ENCODE data around the gene PLCG1. TPM values are rescaled to one million over a fixed set of nuclear protein-coding genes. Genes with fewer than 3 reads are reported as not detected.

PLCG1 gene
- total RNA-seq, 1 donor from 2014 or later: 66.6 TPM

DNA sequence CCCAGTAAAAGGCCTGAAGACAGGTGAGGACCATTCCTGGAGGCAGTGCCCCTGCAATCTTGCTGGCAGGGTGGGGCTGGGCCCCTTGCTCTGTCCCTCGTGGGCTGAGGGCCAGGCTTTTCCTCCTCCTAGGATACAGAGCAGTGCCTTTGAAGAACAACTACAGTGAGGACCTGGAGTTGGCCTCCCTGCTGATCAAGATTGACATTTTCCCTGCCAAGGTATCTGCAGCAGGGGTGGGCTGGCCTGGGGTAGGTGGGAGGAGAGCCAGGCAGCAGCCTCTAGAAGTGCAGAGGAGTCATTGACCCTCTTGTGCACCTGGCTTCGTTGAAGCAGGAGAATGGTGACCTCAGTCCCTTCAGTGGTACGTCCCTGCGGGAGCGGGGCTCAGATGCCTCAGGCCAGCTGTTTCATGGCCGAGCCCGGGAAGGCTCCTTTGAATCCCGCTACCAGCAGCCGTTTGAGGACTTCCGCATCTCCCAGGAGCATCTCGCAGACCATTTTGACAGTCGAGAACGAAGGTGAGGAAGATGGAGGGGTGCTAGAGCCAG lies 36.5 kb downstream of the PLCG1 start:
- DNase-seq (ENCODE audit: low spot score): peak; percentile 61
- intact Hi-C loops (cut with DNase I): loop anchor here (1.0 to 5.0 kb wide), 6 partner anchors 37 to 238 kb away; partner anchors contain the start of genes LPIN3, PLCG1 and ZHX3

DNA sequence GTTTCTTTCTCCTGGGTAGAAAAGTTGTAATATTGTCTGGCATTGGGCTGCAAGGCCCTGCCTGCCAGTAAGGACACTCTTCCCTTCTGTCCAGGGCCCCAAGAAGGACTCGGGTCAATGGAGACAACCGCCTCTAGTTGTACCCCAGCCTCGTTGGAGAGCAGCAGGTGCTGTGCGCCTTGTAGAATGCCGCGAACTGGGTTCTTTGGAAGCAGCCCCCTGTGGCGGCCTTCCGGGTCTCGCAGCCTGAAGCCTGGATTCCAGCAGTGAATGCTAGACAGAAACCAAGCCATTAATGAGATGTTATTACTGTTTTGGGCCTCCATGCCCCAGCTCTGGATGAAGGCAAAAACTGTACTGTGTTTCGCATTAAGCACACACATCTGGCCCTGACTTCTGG lies 37.0 kb downstream of the PLCG1 start:
- intact Hi-C loops (cut with DNase I): loop anchor here (5.0 kb wide), 4 partner anchors 37 to 238 kb away; partner anchors contain the start of genes PLCG1 and ZHX3
- DNase-seq (ENCODE audit: low spot score): peak; percentile 60

DNA sequence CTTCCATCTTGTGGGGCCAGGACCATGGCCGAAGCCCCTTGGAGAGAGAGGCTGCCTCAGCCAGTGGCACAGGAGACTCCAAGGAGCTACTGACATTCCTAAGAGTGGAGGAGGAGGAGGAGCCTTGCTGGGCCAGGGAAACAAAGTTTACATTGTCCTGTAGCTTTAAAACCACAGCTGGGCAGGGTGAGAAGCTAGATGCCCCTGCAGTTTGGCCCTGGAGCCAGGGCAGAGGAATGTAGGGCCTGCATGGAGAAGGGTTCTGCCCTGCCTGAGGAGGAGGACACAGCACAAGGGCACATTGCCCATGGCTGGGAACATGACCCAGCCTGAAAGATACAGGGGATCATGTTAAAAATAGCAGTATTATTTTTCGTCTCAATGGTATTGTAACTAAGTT lies 37.4 kb downstream of the PLCG1 start:
- DNase-seq (ENCODE audit: low spot score): peak; percentile 76
- intact Hi-C loops (cut with DNase I): loop anchor here (5.0 kb wide), 4 partner anchors 37 to 238 kb away; partner anchors contain the start of genes PLCG1 and ZHX3

DNA sequence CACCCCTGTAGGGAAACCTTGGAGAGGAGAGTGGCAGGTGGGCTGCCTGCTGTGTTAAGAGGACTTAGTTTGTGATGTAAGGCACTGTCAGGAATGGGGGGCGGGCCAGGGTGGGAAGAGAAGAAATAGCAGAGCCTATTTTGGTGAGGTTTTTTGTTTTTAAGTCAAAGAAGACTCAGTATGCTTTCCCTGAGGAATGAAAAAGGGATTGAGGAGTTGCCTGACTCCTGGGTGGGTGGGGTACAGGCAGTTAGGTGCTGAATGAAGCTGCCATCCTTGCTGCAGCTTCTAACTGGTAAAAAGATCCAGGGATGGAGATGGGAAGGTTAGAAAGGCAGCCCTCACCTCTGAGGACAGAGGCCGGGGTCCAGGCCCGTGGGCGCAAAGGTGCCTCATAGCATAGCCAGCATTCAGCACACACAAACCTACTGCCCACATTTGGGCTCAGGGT lies 37.9 kb downstream of the PLCG1 start:
- DNase-seq (ENCODE audit: low spot score): peak; percentile 61
- intact Hi-C loops (cut with DNase I): no loop called here

DNA sequence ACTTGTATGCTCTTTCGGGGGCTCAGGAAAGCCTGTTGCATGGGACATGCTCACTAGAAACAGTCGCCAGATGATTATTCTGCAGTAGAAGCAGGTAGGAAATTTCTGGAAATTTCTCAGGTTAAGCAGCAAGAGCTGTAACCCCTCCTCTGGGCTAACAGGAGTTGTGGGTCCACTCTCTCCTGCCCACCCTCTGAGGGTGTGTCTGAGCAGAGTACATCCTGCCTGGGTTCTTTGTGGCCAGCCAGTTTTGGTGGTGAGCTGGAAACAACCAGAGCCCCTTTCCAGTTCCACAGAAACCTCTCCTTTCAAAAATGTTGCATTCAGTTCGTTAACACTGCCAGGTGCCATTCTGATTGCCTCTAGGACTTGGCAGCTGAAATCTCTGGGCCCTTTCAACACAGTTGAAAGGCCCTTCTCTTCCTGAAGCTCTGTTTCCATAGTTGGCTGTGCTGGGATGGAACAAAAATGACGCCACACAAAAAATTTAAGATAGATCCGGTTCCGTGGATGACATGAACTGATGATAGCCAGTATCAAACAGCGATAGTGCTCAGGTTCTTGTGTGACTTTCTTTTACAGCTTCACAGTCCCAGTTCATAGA lies 38.5 kb downstream of the PLCG1 start:
- intact Hi-C loops (cut with DNase I): no loop called here
- DNase-seq (ENCODE audit: low spot score): peak; percentile 66

DNA sequence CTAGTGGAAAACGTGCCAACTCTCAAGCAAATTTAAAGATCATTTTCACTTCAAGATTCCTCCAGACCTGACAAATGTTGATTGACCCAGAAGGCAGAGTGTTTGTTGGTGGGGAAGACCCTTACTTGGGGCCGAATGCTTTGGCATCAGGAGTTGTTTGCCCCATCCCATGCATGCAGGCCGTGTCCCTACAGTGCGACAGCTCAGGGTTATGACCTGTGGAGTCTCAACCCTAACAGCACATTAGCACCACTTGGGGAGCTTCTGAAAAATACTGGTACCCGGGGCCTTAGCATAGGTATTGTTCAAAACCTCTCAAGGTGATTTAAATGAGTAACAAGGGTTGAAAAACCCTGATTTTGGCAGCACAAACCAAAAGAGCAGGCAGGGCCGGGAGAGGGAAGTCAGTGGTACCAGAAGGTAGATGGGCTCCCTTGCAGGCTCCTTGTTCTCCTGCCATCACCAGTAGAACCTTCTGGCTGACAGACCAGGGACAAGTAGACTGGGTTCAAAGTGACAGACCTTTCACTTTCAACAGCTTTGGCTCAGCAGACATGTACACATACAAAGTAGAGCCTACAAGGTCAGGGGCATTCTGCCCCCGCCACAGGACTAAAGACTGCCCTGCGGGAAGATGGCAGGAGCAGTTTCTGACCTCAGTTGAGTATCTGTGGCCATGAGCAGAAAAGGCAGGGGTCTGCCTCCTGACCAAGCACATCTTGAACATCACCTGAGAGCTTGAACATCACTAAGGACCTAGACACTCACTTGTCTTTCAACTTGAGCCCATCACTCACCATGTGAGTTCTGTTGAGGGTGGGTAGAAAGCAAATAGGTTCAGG lies 39.6 kb downstream of the PLCG1 start:
- intact Hi-C loops (cut with DNase I): no loop called here
- peak; percentile 70 for DNase-seq (ENCODE audit: low spot score)

DNA sequence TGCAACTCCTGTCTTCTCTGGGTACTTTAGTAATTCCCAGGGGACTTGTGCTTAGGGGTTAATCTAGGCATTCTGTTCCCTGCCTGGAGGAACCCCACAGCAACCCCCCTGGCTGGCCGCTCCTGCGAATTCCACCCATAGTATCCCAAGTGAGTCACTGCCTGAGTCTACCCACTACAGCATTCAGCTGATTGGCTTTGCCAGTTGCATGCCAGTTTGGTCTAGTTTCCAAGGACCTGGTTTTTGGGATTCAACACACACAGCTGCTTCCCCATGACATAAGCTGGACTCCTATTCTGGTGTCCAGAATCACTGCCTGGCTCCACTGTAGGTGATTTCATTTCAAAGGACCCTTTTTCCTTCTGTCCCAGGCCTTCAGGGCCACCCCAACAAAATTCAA lies 40.3 kb downstream of the PLCG1 start:
- intact Hi-C loops (cut with DNase I): no loop called here
- DNase-seq (ENCODE audit: low spot score): peak; percentile 78

DNA sequence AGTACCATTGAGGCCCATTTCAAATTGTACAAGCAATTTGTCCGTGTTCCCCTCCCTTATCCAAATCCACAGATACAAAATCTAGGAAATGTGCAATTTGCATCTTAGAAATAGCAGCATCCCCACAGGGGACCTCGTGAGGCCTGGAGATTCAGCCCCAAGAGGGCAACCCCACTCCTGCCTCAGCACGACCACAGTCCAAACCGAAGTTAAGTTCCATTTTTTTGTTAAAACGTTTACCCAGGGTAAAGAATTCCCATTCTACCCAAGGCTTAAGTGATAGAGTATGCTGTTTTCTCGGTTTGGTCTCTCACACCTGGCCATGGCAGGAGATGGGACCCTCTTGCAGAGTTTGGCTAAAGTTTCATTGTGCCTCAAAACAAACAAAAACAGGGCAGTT lies 41.2 kb downstream of the PLCG1 start:
- DNase-seq (ENCODE audit: low spot score): no peak
- intact Hi-C loops (cut with DNase I): no loop called here

DNA sequence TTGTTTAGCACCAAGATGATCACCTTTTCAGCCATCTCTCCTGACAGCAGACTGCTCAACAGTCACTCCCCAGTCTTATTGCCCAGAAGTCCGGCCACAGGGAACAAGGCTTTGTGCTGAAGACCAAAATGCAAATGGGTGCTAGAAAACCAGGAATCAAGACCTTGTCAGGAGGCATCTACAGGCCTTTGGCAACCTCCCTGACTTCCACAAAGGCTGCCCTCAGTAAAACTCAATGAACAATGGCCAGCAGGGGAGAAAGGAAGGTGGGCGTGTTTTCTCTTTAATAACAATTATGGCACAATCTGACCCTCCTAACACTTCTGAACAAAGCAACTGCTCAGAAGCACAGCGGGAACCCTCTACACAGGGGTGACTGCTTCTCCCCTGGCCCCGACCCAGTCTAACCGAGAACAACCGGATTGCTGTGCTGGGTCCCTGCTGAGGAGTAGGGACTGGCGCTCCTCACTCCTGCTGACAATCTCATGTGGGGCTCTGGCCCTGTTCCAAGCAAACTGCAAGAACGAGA lies 41.6 kb downstream of the PLCG1 start:
- intact Hi-C loops (cut with DNase I): no loop called here
- peak; percentile 77 for DNase-seq (ENCODE audit: low spot score)

DNA sequence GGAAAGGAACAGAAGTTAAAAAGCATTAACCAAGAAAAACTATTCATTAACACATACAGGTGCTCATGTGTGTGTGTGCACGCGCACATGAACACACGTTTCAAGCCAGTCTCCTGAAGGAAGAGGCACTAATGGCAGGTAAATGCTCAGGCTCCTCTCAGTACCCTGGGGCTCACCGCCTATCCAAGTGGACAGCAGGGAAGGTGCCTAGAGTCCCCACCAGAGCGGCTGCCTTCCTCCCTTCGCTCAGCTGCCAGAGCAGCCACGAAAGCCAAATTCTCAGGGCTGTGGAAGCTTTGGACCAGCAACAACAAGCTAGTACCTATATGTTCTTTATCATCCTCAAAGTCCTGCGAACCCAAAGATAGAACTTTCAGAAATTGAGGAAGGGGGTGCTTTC lies 42.6 kb downstream of the PLCG1 start:
- DNase-seq (ENCODE audit: low spot score): peak; percentile 66
- intact Hi-C loops (cut with DNase I): no loop called here

DNA sequence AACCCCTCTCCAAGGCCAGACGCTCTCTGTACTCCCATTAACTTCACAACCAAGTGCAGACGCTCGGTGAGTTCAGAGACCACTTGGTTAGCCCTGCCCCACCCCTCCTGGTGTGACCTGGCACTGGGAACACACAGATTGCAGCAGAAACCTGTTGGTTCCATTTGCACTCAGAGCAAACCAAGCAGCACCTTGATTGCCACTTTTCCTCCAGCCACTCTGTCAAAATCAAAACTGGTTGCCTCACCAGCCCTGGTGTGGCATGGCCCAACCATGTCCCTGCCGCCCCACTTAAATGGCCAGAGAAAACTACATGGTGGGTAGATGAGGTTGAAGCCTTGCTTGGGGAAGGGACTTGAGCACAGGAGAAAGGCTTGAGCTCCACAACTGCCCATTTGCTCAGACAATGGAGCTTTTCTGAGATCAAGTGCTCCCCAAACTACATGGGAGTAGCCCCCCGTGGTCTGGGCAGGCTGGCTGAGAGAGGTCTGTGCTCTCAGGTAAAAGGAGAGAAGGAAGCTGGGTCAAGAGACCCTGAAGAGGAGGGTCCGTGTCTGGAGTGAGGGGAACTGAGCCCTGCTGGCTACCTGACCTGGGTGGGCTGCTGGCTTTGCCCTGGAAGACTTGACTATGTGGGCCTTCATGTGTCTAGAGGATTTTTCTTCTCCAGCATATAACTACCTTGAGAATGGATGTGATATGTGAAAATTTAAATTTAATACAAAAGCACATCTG lies 43.4 kb downstream of the PLCG1 start:
- DNase-seq (ENCODE audit: low spot score): peak; percentile 62
- intact Hi-C loops (cut with DNase I): no loop called here

DNA sequence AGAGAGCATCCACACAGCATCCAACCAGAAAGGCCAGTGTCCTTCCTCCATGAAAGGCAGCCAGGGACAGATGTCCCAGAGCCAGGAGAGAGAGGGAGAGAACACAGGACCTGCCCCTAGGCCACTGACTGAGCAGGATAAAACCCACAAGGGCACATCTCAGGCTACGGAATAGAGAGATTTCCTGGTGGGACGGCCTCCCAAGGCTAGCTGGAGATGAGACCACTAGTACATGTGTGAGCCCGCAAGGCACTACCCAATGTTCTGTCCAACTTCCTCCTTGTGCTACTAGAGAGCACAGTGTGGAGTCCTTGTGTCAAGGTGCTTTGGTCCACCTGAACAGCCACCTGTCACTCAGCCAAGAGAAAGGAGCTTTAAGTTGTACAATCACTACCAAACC lies 44.2 kb downstream of the PLCG1 start:
- intact Hi-C loops (cut with DNase I): no loop called here
- DNase-seq (ENCODE audit: low spot score): peak; percentile 54

DNA sequence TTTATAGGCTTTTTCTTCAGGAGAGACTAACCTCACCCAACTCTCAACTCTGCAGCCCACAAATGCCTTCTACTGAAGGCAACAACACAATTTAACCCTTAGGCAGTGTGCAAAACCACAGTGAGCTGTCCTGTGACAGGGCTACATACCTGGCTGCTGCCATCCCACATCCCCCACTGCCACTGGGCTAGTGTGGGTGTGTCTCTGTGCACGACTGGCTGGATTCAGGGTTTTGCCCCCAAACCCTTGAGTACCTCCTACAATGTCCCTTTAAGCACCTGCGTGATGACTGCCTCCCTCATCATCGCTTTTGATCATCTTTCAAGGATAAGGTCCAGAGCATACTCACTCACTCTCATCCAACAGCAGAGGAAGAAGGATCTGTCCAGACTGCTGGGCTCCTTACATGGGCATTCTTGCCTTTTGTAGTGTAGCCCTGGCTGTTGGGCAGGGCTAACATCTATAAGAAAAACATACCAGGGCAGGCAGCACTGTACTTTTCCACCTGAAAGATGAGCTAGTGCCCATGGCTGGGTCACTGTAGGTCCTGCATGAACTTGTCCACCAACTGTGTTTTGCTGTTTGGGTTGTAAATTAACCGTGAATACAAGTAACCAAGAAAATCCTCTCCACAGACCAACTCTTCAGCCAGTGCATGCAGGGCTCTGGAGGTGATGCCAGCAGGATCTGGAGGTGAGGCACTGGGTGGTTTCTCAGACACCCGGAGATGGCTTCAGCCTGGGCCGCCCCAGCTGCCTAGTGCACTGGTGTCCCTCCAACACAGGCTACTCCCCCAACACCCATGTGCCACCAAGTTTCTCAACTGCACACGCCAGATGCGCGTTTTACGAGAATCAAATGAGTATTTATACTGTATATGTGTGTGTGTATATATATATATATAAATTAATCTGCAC lies 45.2 kb downstream of the PLCG1 start:
- intact Hi-C loops (cut with DNase I): no loop called here

DNA sequence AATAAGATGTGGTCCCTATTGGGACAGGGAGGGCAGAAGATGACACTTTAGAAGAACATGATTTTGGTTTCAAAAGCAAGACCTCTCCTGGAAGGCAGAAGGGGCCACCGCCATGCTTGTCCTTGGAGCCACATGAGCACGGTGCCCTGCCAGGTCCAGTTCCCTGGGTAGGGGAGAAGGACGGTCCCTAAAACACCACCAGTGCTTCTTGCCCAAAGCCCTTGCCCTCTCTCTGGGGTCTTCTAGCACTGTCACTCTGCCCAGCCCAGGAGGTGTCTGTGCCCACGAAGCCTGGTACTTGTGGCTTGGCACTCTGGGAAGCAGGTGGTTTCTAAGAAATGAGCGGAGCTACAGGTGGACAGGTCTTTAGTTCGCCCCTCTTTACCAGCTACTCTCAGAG lies 46.0 kb downstream of the PLCG1 start:
- intact Hi-C loops (cut with DNase I): no loop called here
- DNase-seq (ENCODE audit: low spot score): no peak

More for the DNA sequence above, 45.2 kb downstream of the PLCG1 start:
- DNase-seq (ENCODE audit: low spot score): peak; percentile 68

DNA sequence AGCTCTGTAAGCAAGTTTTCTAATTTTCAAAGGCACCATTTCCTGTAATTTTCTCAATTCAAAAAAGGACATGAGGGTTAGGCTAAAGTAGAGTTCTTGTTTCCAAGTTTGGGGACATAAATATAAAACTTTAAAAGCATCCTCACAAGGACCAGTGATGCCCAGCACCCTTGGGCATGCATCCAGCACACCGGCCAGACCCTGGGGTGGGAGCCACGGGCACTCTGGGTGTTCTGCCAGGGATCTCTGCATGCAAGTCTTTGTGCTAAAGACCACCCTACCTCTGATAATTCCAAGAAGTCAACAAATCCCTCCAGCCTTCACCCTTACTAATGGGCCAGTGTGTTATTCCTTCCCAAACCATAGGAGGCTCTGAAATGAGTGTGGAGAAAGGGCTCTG lies 46.5 kb downstream of the PLCG1 start:
- DNase-seq (ENCODE audit: low spot score): no peak
- intact Hi-C loops (cut with DNase I): no loop called here

DNA sequence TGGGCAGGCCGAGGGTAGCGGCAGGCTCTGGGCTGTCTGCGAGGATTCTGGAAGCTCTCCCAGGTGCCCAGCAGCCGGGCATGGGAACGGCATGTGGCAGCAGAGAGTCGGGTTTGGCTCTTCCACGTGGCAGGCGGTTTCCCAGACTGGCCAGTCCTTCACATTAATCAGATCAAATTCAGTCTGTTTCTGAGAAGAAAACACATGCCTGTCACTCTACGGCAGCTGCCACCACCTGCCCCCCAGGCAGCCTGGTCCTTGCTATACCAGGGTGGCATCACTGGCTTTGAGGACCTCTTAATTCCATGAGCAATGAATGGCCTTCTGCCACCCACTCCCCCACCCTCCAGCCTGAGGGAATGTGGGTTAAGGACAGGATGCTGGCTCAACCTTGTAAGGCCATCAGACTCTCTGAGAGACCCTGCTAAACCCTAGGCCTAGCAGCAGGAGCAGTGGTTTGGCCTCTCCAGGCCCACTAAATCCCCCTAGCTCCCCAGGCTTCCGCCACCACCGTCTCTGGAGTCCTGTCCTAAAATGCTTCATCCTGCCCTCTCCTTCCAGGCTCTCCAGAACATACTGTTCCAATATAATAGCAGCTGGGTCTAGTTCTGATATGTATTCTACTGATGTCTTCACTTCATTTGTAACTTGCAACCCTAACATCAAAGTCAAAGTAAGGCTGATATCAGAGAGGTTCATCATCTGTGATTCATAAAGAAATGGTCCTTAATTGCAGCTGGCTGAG lies 47.8 kb downstream of the PLCG1 start:
- intact Hi-C loops (cut with DNase I): no loop called here
- DNase-seq (ENCODE audit: low spot score): peak; percentile 75

DNA sequence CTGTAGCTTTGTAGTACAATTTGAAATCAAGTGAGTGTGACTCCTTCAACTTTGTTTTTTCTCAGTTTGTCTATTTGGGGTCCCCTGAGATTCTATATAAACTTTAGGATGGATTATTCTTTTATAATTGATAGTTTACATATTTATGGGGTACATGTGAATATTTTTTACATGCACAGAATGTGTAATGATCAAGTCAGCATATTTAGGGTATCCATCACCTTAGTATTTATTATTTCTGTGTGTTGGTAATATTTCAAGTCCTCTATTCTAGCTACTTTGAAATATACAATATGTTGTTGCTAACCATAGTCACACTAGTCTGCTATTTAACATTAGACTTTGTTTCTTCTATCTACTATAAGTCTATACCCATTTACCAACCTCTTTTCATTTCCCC lies 50.3 kb downstream of the PLCG1 start:
- intact Hi-C loops (cut with DNase I): no loop called here
- DNase-seq (ENCODE audit: low spot score): no peak

All from cardiac septum (tissue), 1 donor.